ENCODE measurements around the gene VAMP2.

DNA sequence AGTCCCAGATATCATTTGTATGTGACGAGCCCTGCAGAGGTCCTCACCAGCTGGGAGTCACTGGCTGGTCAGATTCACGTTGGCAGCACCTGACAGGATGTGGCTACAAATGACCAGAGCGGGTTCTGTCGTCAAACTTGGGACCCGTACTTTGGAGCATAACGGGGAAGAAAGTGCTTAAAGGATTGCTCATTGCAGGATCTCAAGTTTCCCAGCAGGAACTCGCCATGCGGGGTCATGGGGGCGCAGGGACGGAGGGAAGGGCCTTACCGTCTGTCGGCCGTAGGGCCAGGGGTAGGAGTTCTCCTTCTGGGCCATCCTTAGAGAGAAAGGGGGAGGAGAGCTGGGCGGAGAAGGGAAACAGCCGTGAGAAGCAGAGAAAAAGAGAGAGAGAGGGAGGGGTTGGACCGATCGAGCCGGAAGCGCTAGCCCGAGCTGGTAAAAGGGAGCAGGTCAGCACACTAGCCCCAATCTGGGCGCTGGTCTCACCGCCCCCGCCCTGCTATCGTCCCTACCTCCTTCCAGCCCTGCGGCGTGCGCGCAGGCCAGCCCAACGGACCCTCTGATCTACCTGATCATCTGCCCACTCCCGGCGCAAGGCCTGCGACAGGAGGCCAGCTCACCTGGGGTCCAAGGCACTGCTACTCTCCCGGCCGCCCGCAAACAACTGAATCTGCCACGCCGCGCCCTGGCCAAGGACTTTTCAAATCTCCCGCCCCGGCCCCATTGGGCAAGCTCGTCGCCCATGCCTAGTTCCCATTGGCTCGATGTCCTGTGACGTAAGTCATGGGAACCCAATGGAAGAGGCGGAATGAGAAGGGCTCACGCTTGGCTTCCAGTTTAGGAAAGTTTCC, 47.4 kb upstream of the VAMP2 start, which contains the start of gene AURKB:
- TF ChIP-seq, protein P1, sequence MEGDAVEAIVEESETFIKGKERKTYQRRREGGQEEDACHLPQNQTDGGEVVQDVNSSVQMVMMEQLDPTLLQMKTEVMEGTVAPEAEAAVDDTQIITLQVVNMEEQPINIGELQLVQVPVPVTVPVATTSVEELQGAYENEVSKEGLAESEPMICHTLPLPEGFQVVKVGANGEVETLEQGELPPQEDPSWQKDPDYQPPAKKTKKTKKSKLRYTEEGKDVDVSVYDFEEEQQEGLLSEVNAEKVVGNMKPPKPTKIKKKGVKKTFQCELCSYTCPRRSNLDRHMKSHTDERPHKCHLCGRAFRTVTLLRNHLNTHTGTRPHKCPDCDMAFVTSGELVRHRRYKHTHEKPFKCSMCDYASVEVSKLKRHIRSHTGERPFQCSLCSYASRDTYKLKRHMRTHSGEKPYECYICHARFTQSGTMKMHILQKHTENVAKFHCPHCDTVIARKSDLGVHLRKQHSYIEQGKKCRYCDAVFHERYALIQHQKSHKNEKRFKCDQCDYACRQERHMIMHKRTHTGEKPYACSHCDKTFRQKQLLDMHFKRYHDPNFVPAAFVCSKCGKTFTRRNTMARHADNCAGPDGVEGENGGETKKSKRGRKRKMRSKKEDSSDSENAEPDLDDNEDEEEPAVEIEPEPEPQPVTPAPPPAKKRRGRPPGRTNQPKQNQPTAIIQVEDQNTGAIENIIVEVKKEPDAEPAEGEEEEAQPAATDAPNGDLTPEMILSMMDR (conservative IDR thresholded peaks at IDR 0.05; ENCODE audit: low read depth, low read length): no peak
- no peak for TF ChIP-seq EZH2phosphoT487 (IDR thresholded peaks at IDR 0.05; ENCODE audit: borderline replicate concordance, low read length)

Data from PC-3 (cell line).